HG02571 (cell line): ENCODE data around the gene CXADR.
A peak's percentile ranks its signal among the peaks of the same experiment; 100 is the strongest.
"Not testable (repeated sequence)": the region's sequence is repeated elsewhere in the genome, so short reads cannot be mapped to it uniquely, and the experiment has no call there.

Source experiments
- ATAC-seq: cut with Tn5 transposase; IDR thresholded peaks from one replicate; pipeline ENCODE4 v1.9.1; 2021; ENCODE audit warnings: mild to moderate bottlenecking, moderate library complexity; ENCODE audit not compliant: unreplicated experiment

Gene CXADR

DNA sequence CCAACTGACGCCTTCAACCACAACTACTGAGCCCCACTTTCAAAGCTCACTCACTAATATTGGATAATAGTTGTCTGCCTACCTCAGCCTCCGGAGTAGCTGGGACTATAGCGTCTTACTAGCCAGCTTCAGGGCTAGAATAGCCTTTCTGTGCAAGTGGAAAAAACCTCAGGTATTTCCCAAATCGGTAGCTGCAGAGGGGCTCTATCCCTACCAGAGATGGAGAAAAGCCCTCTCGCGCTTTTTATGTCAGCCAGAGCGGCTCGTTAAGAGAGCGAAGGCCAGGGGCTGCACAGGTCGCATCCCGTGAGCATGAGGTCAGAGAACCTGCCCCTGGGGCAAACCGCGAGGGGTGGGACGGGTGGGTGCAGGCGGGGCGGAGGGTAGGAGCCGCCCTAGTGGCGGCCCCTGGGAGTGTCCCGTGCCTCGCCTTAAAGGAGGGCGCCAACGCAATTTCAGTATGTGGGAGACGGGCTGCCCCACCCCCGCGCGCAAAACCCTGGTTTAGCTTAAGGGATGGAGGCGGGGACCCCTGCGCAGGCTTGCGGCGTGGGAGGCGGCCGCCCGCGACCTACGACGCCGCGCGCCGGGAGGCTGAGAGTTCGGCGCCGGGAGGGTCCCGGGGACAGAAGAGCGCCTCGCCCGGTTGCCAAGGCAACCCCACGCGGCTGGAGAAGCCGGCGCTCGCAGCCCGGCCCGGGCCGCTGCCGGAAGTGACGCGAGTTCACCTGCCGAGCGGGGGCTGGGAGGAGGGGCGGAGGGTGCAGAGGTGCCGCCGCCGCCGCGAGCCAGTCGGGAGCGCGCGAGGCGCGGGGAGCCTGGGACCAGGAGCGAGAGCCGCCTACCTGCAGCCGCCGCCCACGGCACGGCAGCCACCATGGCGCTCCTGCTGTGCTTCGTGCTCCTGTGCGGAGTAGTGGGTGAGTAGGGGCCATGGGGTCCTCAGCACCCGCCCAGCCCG lies at the start of gene CXADR:
Gene CXADR, plus strand, starts transcription at position 791 of the 961 bp plus-strand sequence. Its CDS starts 87 bp downstream, at position 878.
- peak; percentile 82 for ATAC-seq

- ATAC-seq = no peak
Measured at GRCh38 chr21:17466166-17466565, 46.7 kb upstream of the CXADR start.

- ATAC-seq = no peak
Measured at GRCh38 chr21:17467392-17467791, 45.5 kb upstream of the CXADR start.

- ATAC-seq = no peak
Measured at GRCh38 chr21:17467829-17468228, 45.0 kb upstream of the CXADR start.

DNA sequence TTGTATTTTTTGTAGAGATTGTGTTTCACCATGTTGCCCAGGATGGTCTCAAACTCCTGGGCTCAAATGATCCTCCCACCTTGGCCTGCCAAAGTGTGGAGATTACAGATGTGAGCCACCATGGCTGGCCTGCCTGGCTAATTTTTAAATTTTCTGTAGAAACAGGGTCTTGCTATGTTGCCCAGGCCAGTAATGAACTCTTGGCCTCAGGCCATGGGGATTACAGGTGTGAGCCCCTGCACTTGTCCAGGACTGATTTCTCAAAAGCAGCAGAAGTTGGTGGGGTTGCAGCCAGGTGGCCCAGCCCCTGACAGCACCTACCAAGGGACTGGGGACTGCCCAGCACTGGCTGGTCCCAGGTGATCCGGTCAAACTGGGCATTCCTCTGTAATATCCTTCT lies 44.1 kb upstream of the CXADR start:
- no peak for ATAC-seq

DNA sequence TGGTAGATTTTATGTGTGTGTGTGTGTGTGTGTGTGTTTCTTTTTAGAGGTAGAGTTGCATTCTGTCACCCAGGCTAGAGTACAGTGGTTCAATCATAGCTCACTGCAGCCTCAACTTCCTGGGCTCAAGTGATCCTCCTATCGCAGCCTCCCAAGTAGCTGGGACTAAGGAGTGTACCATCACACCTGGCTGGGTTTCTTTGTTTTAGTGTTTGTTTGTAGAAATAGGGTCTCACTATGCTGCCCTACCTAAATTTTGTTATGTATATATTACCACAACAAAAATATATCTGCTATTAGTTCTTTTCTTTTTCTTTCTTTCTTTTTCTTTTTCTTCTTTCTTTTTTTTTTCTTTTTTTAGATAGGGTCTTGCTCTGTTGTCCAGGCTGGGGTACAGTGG lies 43.1 kb upstream of the CXADR start:
- no peak for ATAC-seq

- no peak for ATAC-seq
Measured at GRCh38 chr21:17472182-17472581, 40.7 kb upstream of the CXADR start.

- ATAC-seq = no peak
Measured at GRCh38 chr21:17472592-17473271, 40.1 kb upstream of the CXADR start.

GRCh38 chr21:17476006-17476405 lies 36.8 kb upstream of the CXADR start:
- ATAC-seq = no peak

- not testable (repeated sequence) for ATAC-seq
Measured at GRCh38 chr21:17478156-17478555, 34.7 kb upstream of the CXADR start.

DNA sequence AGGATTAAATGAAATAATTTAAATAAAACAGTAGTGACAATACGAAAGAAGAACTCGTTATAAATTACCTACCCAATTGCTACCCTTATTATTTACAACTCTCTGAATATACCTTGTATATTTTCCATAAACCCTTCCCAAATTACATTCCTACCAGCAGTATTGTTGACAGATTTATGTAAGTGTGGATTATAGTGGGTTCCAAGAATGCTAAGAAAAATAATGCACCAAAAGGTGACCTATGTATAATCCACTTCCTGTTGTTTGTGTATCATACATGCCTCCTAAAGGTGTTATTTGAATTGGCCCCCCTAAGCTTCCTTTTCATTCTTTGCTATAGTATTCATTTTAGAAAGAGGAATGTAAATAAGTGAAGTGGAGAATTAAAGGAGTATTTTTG lies 33.2 kb upstream of the CXADR start:
- no peak for ATAC-seq

- no peak for ATAC-seq
Measured at GRCh38 chr21:17482928-17483327, 29.9 kb upstream of the CXADR start.

DNA sequence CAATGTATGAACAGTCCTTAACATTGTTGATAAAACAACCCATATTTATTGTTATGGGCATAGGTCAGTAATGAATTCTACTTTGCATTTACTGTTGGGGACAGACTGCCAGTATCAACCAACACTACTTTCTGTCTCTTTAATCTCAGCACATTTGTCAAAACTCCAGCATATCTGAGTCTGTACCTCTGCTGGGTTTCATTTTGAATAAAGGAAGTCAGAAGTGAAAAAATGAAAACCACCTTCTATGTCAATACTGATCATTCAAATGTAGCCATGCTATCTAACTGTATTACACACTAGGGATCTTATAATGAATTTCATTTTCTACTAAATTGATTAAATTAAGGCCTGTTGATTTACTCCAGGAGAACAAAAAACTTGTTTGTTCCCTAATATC lies 24.2 kb upstream of the CXADR start:
- no peak for ATAC-seq

DNA sequence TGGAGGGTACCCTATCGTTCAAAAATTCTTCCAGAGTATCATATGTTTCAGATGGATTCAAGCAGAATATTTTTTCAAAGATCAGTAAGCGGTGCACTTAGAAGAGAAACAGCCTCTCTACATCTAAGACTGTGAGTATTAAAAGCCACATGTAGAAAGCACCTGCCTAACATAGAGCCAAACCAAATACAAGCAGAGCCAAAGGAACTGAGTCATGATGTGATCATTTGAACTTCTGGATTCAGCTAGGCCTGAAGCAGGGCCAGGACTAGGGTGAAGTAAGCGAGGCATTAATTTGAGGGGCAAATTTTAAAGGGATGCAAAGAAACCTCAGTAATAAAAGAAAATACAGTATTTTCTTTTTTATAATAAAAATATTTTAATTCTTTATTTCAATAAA lies 23.3 kb upstream of the CXADR start:
- ATAC-seq = not testable (repeated sequence)

GRCh38 chr21:17491716-17492414 lies 21.0 kb upstream of the CXADR start:
- ATAC-seq = no peak

DNA sequence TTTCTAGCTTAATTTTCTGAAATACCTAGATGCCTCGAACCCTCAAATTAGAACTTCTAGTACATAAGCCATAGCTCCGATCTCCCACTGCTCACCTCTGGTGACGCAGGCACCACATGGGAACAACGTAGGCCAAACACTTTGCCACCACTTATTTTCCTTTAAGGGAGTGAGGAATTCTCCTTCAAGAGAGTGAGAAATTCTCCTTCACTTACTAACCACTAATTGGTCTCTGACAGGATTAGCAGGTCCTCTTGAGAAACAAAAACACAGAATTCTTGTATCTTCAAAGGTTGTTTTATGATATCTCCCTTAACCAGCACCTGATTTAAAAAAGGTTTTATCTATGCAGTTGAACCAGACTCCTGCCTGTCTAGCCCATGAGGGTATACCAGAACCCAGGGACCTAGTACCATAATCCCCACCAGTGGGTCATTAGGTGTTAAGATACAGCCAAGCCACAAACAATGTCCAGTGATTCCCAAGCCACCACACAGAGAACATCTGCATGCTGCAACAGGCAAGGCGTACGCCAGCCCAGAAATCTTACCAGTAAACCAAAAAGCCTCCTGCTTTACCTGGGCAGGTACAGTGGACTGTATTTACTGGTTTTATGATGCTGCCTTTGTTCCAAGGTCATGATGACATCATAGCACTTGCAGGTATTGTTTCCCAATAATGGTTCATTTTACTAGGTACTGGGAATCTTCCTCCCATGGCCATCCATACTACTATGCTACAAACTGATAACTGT lies 20.3 kb upstream of the CXADR start:
- no peak for ATAC-seq

- ATAC-seq = no peak
Measured at GRCh38 chr21:17494051-17494450, 18.8 kb upstream of the CXADR start.

DNA sequence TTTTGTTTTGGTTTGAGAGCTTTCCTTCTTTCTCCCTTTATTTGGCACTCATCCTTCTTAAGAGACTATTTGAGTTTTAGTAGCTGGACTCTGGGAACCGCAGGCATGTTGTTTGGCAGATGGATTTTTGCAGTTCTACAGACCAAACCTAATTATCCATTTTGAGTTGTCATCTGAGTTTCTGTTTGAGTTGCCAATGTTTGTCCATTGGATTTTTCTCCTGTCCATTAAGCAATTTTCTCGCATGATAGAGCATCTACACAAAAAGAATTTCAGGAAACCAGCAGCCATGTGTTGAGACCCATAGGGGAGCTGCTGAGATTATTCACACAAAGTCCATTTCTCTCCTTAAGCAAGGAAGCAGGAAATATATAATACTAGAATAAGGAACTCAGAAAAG lies 17.2 kb upstream of the CXADR start:
- no peak for ATAC-seq

GRCh38 chr21:17497316-17497715 lies 15.5 kb upstream of the CXADR start:
- ATAC-seq = no peak

DNA sequence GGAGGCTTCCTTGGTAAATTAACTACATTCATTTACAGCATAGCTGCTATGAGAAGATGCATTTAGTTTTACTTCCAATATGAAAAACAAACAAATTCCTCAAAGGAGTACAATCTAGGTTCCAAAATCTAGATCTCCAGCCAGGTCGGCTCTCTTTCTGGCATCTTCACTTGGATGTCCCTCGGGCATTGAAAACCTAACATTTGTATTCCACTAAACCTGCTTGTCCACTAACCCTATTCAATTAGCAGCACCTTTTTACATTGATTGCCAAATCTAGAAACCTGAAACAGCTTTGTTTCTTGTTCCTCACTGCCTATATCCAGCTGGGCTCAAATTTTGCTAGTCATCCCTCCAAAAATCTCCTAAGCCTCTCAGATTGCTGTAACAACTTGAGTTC lies 14.3 kb upstream of the CXADR start:
- no peak for ATAC-seq
